ENCODE results near the gene POLG2. TPM values are rescaled to one million over a fixed set of nuclear protein-coding genes. Genes with fewer than 3 reads are reported as not detected.

Gene POLG2
- total RNA-seq, 4 donors from 2014 or later = 6.3 to 27.3 (median 13.7) TPM

DNA sequence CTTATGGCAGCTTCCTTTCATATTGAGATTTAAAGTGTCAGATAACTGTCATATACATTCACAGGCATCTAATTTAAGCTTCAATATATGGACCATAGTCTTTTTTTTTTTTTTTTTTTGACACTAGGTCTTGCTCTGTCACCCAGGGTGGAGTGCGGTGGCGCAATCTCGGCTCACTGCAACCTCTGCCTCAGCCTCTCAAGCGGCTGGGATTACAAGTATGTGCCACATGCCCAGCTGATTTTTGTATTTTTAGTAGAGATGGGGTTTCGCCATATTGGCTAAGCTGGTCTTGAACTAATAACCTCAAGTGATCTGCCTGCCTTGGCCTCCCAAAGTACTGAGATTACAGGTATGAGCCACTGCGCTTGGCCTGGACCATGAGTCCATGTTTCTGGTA is 23.5 kb upstream of the POLG2 start:
- DNase-seq (ENCODE audit: low spot score) (no peak), ATAC-seq (ENCODE audit: low FRiP score) (no peak)
- no peak for TF ChIP-seq CTCF (IDR thresholded peaks at IDR 0.05)

DNA sequence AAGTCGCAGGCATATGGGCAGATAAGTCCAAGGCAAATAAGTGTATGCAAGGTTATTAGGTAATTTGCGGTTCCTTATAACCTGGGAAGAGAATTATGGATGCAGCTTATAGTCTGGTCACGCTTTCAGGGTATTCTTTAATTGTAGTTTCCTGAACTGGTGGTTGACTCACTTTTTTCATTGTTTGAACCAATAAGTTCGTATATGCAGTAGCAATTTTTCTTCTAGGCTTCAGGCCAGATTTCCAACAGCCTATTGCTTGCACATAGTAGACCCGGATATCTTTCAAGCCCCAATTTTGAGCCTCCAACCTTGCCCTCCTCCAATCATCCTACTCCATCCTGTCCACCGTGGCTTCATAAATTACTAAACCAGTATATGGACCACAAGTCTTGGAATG is 22.7 kb upstream of the POLG2 start:
- ATAC-seq (ENCODE audit: low FRiP score) (no peak), DNase-seq (ENCODE audit: low spot score) (no peak)
- no peak for TF ChIP-seq CTCF (IDR thresholded peaks at IDR 0.05)

DNA sequence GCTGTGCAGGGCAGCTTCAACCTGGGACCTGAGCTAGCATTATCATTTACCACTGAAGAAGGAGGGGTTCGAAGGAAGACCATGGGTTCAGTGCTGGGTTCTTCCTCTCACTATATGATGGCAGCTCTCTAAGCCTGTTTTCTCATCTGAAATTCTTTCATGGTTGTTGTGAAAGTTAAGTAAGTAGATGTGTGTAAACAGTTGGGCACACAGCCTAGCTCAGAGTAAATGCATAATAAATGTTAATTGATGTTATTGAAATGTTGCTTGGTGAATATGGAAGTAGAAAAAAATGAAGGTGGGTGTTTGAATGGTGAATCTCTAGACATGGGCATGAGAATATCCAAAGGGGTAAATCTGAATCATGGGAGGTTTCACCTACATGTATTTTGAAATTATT is 19.0 kb upstream of the POLG2 start:
- no peak for ATAC-seq (ENCODE audit: low FRiP score)
- no peak for TF ChIP-seq CTCF (IDR thresholded peaks at IDR 0.05)
- DNase-seq (ENCODE audit: low spot score) = no peak

- DNase-seq (ENCODE audit: low spot score) (no peak), ATAC-seq (ENCODE audit: low FRiP score) (no peak)
- TF ChIP-seq CTCF (IDR thresholded peaks at IDR 0.05) = no peak
Observed at GRCh38 chr17:64515419-64515818, 18.6 kb upstream of the POLG2 start.

GRCh38 chr17:64509179-64509578 is 12.3 kb upstream of the POLG2 start:
- TF ChIP-seq CTCF (IDR thresholded peaks at IDR 0.05) = no peak
- DNase-seq (ENCODE audit: low spot score) (no peak), ATAC-seq (ENCODE audit: low FRiP score) (no peak)

- DNase-seq (ENCODE audit: low spot score) (no peak), ATAC-seq (ENCODE audit: low FRiP score) (no peak)
- TF ChIP-seq CTCF (IDR thresholded peaks at IDR 0.05) = no peak
Observed at GRCh38 chr17:64508683-64509082, 11.8 kb upstream of the POLG2 start.

DNA sequence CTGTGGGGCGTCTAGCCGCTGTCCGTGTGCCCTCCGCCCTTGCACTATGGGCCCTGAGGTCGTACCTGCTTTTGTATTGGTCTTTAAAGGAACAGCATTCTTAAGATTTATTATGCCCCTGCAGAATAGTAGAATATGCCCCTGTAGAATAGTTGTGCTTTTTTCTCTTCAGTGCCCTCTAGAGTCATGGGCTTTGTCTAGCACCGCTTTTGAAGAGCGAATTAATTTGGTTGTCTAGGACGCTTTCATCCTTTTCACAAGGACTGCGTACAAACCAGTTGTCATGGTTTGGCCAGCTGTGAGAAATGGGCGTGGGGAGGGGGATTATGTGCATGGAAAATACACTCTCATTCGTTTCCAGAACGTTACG is 10.5 kb upstream of the POLG2 start:
- TF ChIP-seq CTCF (IDR thresholded peaks at IDR 0.05) = no peak
- DNase-seq (ENCODE audit: low spot score) = no peak
- ATAC-seq (ENCODE audit: low FRiP score) = peak; percentile 20
